ENCODE results near the gene TMEM144.

DNA sequence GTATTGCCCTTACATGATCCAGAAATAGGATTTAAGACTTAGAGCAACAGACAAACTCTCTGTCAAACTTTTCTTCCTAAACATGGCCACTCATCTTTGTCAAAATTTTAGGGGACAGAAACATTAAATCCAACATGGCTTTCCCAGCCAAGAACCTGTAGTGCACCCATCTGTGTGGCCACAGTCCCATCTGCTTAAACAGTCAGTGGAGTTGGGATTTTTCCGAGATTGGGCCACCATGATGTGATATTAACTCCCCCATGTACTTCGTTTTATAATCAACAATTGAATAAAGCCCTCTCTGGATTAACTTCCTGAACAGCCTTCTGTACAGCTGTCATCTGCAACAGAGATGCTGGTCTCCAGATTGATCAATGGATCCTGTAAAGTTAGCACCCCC, 28.9 kb downstream of the TMEM144 start:
- no peak for TF ChIP-seq POLR2A (IDR thresholded peaks at IDR 0.05; ENCODE audit: low read depth, low read length)
- TF ChIP-seq POLR2AphosphoS5 (IDR thresholded peaks at IDR 0.05; ENCODE audit: low read depth, low read length): no peak
- no peak for TF ChIP-seq TAF1 (IDR thresholded peaks at IDR 0.05; ENCODE audit: borderline replicate concordance, low read depth, low read length)
